Upper lobe of left lung (tissue), 4 donors: ENCODE results near the gene ROR2.

Experiments
- EP300 ChIP-seq, 4 donors: sonication (generic); formaldehyde crosslinking; IDR thresholded peaks; one replicate each; pipeline ENCODE4 v1.5.1; 2017; ENCODE audit warnings: antibody characterized with exemption in 4 of 4, control low read depth in 2 of 4
- POLR2A ChIP-seq, 4 donors: fragments of 450-650 bp; IDR thresholded peaks; one replicate each; pipeline ENCODE4 v1.5.1; 2016 to 2017; ENCODE audit warnings: antibody characterized with exemption in 4 of 4, mild to moderate bottlenecking in 2 of 4
- POLR2AphosphoS5 ChIP-seq, 2 donors: sonication (generic); formaldehyde crosslinking; IDR thresholded peaks; one replicate each; pipeline ENCODE4 v1.5.1; 2017; ENCODE audit warnings: antibody characterized with exemption in 2 of 2
- TF ChIP-seq, protein P1 (sequence below), 6 experiments: fragments of 450-650 bp in 4 of 6; fragments of 200-600 bp in 2 of 6; sonication (generic) in 2 of 6; IDR thresholded peaks; one replicate each; pipeline ENCODE4 v1.5.1; 2016 to 2019; ENCODE audit warnings: antibody characterized with exemption in 6 of 6

DNA sequence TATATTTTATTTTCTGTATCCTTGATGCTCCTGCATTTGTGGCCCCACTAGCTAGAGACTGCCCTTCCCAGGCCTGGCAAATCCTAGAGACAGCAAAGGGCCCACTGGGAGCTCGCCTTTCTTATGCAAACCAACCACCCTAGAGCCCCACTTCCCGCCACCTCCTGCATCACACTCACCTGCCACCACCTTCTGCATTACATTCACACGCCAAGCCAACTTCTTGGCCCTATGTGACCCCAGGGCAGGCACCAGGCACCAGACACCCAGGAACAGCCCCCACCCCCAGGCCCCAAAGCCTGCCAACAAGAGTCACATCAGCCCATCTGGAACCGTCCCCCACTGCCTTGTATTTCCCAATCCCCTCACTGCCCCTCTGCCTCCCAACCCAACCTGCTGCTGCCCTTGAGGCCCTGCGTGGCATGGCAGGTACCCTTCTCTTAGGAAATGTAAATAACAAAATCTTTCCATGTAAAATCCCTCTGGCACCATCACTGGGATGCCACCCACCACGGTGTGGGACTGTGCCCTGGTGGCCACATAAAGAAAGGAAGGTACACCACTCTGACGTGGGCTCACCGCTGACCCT, 22.0 kb downstream of the ROR2 start:
- TF ChIP-seq, protein P1, sequence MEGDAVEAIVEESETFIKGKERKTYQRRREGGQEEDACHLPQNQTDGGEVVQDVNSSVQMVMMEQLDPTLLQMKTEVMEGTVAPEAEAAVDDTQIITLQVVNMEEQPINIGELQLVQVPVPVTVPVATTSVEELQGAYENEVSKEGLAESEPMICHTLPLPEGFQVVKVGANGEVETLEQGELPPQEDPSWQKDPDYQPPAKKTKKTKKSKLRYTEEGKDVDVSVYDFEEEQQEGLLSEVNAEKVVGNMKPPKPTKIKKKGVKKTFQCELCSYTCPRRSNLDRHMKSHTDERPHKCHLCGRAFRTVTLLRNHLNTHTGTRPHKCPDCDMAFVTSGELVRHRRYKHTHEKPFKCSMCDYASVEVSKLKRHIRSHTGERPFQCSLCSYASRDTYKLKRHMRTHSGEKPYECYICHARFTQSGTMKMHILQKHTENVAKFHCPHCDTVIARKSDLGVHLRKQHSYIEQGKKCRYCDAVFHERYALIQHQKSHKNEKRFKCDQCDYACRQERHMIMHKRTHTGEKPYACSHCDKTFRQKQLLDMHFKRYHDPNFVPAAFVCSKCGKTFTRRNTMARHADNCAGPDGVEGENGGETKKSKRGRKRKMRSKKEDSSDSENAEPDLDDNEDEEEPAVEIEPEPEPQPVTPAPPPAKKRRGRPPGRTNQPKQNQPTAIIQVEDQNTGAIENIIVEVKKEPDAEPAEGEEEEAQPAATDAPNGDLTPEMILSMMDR (IDR thresholded peaks at IDR 0.05) = no peak
- TF ChIP-seq POLR2AphosphoS5 (IDR thresholded peaks at IDR 0.05) (no peak), POLR2A (IDR thresholded peaks at IDR 0.05) (no peak), EP300 (IDR thresholded peaks at IDR 0.05) (no peak)
